HG02973 (cell line): ENCODE results near the gene BRD1.
"Not testable (repeated sequence)": the region's sequence is repeated elsewhere in the genome, so short reads cannot be mapped to it uniquely, and the experiment has no call there.

ENCODE experiments used
- ATAC-seq: cut with Tn5 transposase; IDR thresholded peaks from one replicate; pipeline ENCODE4 v1.9.1; 2021; ENCODE audit warnings: moderate library complexity; ENCODE audit not compliant: unreplicated experiment

Gene BRD1

GRCh38 chr22:49770547-49771265, 57.0 kb downstream of the BRD1 start:
- ATAC-seq, result no peak

- no peak for ATAC-seq
Observed at GRCh38 chr22:49769691-49770546, 57.8 kb downstream of the BRD1 start.

GRCh38 chr22:49768951-49769690, 58.6 kb downstream of the BRD1 start:
- no peak for ATAC-seq

- ATAC-seq, result no peak
Observed at GRCh38 chr22:49768077-49768910, 59.4 kb downstream of the BRD1 start.

DNA sequence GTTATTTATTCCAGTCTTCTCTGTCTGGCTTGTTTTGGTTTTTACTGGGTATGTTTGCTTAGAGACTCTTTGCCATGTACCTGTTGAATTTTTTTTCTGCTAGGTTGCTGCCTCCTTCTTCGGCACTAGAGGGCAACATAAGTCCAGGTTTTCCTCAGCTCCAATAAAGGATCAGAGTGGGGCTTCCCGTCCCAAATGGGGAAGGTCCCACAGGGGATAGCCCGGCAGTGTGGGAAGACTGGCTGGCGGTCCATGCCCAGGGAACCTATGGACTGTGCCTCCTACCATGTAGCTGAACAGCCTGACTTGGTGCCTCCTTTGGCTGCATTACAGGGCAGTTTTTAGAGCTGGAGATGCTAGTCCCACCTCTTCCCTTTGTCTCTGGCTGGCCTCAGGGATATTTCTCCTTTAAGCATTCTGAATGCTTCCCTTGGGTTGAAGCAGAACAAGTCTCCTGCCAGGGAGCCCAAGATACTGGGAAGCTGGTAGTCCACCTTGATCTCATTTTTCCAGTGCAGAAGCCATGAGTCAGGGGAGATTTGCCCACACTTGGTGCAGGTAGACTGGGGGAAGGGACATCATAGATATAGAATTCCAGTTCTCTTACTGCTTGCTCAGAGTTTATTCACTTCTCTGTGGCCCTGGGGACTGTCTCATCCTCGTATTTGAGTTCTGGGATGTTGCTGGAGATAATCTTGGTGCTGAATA, 60.2 kb downstream of the BRD1 start:
- no peak for ATAC-seq

DNA sequence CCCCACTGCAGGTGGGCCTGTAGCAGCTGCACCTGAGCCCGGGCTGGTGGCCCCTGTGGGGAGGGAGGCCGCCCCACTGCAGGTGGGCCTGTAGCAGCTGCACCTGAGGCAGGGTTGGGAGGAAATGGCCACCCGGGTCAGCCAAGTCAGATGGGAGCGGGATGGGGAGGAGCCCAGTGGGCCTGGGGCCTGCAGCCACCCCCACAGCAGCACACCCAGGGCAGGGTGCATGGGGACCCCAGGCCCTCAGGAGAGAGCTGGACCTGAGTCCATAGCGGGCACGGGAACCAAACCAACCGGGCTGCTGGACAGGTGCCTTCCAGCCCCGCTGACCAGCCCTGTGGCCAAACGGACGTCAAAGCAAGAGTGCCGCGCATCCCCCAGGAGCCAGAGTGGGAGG, 61.7 kb downstream of the BRD1 start:
- no peak for ATAC-seq

GRCh38 chr22:49765091-49765771, 62.4 kb downstream of the BRD1 start:
- no peak for ATAC-seq

DNA sequence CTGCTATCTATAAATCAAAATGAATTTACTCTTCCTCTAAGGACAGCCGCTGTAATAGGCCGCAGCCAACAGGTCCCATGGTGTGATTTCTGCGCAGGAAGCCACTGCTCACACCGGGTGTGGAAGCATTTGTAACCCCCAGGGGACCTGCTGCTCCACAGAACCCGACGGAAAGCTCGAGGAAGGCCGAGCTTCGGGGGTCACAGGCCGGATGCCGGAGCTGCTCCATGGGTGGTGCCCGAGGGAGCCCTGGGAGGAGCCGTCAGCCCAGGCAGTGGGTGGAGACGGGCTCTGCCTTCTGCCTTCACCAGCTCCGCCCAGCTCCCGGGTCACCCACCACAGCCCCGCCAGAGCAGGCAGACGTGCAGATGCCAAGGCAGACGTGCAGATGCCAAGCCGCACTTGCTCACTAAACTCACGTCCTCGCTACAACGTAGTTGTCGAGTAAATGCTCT, 63.5 kb downstream of the BRD1 start:
- ATAC-seq, result no peak

GRCh38 chr22:49763696-49764095, 64.0 kb downstream of the BRD1 start:
- ATAC-seq, result no peak

DNA sequence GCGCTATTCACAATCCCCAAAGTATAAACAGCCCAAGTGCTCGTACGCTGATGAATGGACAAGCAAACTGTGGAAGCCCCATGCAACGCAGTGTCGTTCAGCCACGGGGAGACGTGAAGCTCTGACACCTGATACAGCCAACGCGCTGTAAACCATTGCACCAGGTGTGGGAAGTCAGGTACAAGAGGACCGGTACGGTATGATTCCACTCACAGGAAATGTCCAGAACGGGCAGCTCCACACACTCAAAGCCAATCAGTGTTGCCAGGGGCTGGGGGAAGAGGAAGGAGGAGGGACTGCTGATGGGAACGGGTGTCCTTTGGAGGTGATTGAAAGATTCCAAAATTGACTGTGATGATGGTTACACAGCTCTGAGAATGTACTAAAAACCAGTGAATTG, 64.5 kb downstream of the BRD1 start:
- no peak for ATAC-seq

DNA sequence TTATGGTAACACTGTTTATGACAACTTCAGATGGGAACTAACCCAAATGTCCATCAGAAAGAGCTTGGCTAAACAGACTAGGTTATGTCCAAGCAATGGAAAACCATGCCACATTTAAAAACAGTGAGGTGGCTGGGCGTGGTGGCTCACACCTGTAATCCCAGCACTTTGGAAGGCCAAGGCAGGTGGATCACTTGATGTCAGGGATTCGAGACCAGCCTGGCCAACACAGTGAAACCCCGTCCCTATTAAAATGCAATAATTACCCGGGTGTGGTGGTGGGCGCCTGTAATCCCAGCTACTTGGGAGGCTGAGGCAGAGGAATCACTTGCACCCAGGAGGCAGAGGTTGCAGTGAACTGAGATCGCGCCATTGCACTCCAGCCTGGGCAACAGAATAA, 65.1 kb downstream of the BRD1 start:
- not testable (repeated sequence) for ATAC-seq

DNA sequence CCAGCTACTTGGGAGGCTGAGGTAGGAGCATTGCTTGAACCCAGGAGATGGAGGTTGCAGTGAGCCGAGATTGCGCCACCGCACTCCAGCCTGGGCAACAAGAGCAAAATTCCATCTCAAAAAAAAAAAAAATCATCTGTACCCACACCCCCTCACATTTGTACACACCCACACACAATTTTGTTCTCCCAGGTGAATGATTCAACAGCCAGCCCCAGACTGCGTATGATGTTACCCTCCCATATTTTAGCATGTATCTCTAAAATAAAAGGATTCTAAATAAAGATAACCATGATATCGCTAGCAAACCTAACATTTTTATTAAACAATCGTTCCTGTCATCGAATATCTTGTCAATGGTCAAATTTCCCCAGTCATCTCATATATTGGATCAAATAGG, 65.8 kb downstream of the BRD1 start:
- no peak for ATAC-seq

GRCh38 chr22:49760630-49761571, 66.8 kb downstream of the BRD1 start:
- ATAC-seq, result peak; percentile 42

- ATAC-seq, result peak; percentile 15
Observed at GRCh38 chr22:49760280-49760629, 67.4 kb downstream of the BRD1 start.

- ATAC-seq, result no peak
Observed at GRCh38 chr22:49756676-49757075, 71.0 kb downstream of the BRD1 start.

GRCh38 chr22:49756201-49756600, 71.5 kb downstream of the BRD1 start:
- ATAC-seq, result no peak

- no peak for ATAC-seq
Observed at GRCh38 chr22:49755631-49756001, 72.1 kb downstream of the BRD1 start.
